ENCODE results near the gene GPX2.
A peak's percentile ranks its signal among the peaks of the same experiment; 100 is the strongest.

GPX2 gene

DNA sequence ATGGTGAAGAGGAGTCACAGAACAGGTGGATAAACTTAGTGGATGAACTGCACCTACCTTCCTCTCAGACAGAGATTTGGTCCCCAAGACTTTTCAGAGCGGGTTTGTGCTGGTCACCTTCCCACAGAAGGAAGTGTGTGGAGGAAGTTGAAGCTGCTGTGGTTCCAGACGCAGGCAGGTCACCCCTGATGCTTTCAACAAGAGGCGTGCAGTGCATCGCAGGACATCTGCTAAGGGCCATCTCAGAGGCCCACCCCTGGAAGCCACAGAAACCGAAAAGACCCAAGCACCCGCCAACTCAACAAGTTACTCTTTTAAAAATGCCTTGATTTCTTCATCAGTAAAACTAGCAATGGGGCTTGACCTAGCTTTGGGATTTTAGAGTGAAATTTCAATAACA, 1.0 kb upstream of the GPX2 start:
- DNase-seq (ENCODE audit: insufficient read length, low spot score) (no peak), FAIRE-seq (peak; percentile 89)

DNA sequence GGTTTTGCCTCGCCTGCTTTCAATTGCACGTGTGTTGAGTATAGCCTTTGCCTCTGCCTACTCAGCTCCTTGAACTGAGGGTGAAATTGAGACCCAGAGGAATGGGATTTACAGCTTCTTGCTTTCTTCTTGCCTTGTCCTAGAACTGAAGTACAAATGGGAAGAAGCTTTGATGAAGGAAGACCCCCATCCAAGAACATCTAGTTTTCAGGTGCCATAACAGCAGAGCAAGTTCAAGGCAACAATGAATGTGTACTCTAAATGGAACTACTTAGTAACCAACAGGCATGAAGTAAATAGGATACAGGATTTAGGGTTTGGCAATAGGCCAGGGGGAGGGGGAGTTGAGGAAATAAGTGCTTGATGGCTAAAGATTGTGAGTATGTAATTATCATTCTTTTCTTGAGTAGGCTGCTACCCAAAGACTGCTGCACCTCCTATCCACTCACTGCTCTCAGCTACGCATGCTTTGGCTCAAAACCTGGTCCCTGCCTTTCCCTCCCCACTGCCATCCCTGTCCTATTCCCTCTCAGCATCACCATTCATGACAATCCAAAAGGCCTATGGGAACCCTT, 2.1 kb downstream of the GPX2 start:
- DNase-seq (ENCODE audit: insufficient read length, low spot score) = no peak
- FAIRE-seq = no peak

DNA sequence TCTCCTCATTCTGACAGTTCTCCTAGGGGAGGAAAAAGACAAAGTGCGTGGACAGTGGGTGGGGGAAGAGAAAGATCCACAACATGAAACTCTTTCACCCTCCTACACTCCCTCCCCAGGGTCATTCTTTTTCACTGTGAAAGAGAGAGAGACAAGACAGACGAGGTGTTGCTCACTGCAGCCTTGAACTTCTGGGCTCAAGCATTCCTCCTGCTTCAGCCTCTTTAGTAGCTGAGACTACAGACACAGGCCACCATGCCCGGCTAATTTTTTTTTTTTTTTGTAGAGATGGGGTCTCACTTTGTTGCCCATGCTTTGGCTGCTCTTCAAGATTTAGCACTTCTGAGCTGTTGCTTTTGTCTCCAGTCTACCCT, 2.7 kb downstream of the GPX2 start:
- no peak for FAIRE-seq

DNA sequence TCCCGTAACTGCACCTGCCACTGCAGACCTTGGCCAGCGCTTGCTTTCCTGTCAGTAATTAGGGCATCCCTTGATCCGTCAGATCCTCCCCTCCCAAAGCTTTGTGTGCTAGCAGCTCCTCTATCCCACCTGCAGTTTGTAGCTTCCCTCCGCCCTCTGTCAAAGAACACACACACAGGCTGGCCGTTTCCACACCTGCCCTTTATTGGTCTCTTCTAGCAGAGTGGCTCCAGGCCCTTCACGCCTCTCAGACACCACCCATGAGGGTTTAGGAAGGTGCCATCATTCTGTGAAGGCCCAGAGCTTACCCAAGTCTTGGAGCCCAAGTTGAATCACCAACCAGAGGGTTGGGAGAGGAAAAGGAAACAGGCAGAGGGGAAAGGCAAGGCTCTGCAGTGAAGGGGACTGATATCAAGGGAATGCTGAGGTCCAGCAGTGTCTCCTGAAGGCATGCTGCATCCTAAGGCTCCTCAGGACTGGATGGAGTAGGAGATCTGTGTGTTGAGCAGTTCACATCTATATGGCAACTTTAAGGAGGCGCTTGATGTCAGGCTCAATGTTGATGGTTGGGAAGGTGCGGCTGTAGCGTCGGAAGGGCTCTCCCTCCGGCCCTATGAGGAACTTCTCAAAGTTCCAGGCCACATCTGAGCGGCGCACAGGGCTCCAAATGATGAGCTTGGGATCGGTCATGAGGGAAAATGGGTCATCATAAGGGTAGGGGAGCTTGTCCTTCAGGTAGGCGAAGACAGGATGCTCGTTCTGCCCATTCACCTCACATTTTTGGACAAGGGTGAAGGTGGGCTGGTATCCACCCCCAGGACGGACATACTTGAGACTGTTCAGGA, 3.4 kb downstream of the GPX2 start:
- DNase-seq (ENCODE audit: insufficient read length, low spot score) (no peak), FAIRE-seq (peak; percentile 95)

More for the DNA sequence above, 2.7 kb downstream of the GPX2 start:
- no peak for DNase-seq (ENCODE audit: insufficient read length, low spot score)

DNA sequence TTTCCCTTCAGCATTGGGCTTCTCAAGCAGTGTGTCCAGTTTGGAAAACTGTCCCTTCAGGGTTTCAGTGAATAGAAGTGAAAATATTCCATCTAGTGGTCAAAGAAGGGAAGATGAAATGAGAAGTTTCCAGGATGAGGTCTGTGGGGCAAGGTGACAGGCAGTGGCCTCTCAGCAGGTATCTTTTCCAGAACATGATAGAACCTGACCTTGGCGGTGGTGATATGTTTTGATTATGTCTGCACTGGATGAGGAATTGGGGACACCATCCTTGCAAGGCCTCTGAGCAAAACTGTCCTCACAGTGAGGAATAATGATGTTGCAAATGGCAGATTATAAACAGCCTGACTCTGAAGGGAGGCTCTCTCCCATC, 4.7 kb downstream of the GPX2 start:
- peak; percentile 95 for FAIRE-seq
- DNase-seq (ENCODE audit: insufficient read length, low spot score) = peak; percentile 73

DNA sequence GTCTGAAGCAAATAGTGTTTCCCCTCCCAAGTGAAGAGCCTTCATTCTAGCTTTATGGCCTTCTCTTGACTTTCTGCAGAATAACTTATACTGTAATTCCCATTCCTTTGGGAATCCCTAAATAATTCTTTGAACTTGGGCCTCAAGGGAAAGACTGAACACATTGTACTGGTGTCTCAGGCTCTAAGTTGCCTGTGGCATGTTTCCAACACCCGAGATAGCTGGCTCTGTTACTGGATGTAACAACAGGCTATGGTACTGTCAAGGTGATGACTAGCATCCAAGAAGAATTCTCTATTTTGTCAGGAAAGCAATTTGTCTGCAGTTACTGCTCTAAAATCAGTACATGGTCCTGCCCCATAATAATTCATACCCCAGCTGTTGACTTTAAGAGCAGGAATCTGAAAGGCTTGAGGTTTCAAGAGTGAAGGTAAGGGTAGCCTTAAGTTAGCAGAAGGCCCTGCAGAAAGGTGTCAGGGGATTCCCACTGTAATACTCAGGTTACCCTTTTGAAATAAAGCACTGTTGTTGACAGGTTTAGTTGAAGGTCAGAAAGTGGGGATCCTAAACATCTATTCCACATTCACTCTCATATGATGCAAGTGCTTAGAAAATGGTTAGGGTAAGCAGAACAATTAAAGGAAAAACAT, 5.2 kb downstream of the GPX2 start:
- no peak for DNase-seq (ENCODE audit: insufficient read length, low spot score)
- FAIRE-seq = no peak

DNA sequence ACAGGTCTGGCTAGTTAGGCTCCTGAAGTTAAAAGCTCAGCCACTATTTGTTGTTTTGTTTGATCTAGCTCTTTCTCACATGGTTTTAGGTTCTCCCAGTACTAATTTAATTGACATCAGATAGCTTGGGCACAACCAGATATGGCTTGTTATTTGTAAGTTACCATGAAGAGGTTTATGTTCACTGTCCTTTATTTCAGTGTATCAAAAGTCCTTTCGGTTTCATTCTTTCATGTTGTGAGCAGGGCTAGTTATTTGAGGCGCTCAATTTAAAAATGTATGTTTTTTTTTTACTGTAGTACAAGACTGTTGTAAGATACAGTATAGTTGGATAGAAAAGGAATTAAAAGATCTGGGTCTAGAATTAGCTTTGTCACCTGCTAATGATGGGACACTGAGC, 7.0 kb downstream of the GPX2 start:
- FAIRE-seq (peak; percentile 75), DNase-seq (ENCODE audit: insufficient read length, low spot score) (no peak)

DNA sequence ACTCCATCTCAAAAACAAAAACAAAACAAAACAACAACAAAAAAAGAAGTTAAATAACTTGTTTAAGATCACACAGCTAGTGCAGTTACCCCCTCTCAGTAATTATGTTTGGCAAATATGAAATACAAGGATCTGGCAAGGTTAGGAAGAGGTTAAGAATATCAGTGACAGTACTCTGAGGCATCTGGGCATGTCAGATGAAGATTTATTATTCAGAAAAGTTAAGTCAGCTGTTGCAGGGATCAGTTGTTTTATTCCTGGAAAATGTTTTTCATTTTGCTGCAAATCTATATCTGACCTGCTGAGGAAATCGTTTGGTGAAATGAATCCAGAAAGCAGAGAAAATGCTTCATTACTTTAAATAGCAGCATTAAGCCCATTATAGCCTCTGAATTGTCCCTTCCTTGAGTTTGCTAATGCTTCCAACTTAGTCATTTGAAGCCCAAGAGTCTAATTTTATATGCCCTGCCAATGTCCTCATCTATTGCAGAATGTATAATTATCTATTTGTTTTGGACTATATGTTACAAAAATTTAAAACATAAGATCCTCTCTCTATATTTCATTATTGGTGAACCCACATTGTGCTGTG, 8.1 kb downstream of the GPX2 start:
- FAIRE-seq (peak; percentile 84), DNase-seq (ENCODE audit: insufficient read length, low spot score) (no peak)

DNA sequence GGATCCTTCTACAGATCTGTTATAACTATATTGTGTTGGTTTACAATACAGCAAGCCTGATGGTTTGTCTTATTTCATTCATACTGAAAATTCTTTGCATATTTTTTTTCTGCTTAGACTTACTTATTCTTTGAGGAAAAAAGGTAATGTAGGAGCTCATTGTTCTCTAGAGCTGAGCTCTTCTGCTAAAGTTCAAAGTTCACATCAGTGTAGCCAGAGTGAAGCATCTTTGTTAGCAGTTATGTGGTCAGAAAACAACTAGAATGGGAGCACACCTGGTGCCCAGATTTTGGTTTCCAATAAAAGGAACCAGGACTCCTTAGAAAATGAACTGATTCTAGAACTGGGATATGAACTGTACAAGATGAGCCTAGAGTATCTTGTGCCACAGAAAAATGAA, 10.3 kb downstream of the GPX2 start:
- DNase-seq (ENCODE audit: insufficient read length, low spot score) (no peak), FAIRE-seq (peak; percentile 95)

DNA sequence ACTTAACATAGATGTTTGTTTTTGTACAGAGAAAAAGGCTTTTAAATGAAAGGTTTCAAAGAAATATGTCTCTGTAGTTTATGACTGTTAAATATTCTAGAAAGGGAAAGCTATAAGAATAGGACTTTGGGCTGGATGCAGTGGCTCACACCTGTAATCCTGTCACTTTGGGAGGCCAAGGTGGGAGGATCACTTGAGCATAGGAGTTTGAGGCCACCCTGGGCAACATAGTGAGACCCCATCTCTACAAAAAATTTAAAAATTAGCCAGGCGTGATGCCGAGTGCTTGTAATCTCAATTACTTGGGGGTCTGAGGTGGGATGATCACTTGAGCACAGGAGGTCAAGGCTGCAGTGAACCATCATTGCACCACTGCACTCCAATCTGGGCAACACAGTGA, 11.4 kb downstream of the GPX2 start:
- FAIRE-seq = peak; percentile 86
- DNase-seq (ENCODE audit: insufficient read length, low spot score) = no peak

DNA sequence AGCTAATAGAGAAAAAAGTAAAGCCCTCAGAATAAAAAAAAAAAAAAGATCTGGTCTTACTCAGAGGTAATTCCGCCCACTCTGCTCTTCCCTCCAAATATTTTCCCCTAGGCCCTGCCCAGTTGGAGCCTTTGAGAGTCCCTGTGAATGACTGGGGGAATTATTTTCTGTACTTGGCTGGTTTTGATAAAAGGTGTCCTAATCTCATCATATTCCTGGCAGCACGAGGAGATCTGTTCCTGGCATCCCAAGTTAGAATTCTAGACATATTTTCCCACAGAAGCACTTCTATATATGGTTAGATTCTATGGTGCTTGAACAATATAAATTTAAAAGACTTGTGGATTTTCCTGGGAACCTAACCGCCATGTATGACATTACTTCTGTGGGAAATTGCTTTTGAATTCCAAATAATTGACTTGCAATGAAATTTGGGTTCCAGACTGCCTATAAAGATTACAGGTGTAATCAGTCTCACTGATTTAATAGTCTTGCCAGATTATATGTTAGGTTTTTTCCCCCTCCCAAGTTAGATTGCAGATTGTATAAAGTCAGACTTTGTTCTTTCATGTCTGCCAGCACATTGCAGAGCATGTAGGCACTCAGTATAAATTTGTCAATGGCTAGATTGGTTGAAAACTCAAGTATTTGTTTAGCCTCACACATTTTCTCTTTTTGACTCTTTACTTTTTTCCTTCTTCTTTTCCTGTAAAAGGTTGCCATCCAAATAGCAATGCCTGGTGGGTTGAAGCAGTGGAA, 12.3 kb downstream of the GPX2 start:
- no peak for DNase-seq (ENCODE audit: insufficient read length, low spot score)
- peak; percentile 90 for FAIRE-seq

DNA sequence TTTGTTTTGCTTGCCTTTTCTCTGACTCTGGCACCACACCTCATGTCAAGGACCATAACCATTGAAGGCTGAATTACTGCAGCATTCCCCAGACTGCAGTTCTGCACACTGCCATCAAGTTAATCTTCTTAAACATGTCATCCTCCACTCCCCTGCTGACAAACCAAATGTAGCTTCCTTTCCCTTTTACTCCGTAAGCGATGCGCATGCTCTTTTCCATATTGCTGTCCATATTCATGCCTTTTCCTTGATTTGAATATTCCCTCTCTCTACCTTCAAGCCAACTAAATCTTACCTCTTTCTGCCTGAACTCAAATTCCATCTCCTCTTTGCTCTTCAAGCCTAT, 13.6 kb downstream of the GPX2 start:
- FAIRE-seq (peak; percentile 97), DNase-seq (ENCODE audit: insufficient read length, low spot score) (no peak)

DNA sequence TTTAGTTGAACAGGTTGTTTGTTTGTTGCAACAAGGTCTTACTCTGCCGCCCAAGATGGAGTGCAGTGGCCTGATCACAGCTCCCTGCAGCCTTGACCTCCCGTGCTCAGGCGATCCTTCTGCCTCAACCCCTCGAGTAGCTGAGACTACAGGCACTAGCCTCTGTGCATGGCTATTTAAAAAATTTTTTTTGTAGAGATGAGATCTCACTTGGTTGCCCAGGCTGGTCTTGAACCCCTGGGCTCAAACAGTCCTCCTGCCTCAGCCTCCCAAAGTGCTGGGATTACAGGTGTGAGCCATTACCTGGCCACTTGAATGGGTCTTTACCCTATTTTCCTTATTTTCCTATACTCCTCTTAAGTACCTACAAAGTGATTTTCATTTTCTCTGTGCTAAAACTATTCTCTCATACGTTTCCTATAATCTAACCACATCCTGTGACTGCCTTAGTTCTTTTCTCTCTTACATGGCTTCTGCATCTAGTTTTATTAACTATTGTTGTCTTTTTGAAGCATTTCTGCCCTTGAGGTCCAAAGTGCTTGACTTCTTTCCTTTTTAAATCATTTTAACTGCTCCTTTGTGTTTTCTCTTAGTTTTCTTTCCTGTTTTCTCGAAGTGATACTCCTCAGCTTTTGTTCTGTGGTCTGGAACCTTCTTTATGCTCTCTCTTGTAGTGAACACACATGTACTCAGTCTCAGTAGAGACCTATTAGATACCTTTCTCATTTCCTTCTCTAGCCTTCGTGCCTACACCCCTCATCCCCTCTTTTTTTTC, 14.1 kb downstream of the GPX2 start:
- no peak for DNase-seq (ENCODE audit: insufficient read length, low spot score)
- no peak for FAIRE-seq

DNA sequence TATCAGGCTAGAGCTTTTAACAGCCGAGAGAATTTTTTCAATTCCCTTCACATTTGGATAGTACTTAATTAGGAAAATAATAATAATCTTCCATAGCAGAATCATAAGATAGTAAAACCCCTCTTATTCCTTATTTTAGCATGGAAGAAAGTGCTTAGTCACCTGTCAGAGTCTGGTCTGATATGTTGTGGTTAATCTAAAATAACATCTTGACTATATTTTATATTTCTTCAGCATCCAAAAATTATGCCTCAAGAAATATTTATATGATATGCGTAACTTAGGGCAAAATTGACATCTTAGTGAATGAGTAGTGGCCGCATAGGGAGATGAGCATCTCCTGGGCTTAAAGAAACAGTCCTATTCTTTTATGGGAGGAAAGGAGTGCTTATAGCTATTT, 15.5 kb downstream of the GPX2 start:
- peak; percentile 51 for FAIRE-seq
- no peak for DNase-seq (ENCODE audit: insufficient read length, low spot score)

DNA sequence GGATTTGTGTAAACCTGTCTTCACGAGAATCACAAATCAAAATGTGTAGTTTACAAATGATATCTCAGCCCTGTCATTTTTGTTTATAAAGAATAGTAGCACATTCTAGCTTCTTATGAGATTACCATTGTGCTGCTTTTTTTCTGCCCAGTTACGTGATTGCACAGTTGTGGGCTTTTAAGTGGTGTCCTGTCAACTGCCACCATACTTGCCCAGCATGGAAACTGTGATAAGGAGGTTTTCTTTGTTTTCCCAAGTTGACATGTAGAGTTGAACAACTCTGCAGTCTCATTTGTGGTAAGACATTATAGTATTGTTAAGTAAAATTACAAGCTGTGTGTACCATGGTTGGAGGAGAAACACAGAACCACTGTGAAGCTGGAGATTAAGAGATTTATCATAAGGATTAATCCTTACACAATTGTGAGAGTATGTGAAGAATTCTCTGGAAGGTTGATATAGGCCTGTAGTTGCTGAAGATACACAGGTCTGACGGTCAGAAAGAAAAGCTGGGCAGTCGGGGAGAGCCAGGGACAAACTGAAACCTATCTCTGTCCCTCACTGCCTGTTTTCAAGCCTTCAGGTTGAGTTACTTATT, 16.0 kb downstream of the GPX2 start:
- FAIRE-seq = peak; percentile 94
- DNase-seq (ENCODE audit: insufficient read length, low spot score) = no peak

DNA sequence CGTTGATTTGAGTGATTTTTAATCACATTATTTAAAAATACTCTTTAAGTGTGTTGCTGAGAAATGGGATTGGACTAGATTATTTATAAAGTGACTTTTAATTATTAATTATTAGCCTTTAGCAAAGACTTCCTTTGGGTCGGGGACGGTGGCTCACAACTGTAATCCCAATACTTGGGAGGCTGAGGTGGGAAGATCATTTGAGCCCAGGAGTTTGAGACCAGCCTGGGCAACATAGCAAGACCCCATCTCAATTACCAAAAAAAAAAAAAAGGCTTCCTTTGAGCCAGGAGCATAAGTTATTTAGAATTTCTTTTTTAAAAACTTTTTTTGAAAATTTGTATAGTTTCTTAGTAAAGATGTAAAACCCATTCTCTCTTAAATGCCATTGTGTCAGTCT, 19.5 kb downstream of the GPX2 start:
- no peak for DNase-seq (ENCODE audit: insufficient read length, low spot score)
- FAIRE-seq = no peak

DNA sequence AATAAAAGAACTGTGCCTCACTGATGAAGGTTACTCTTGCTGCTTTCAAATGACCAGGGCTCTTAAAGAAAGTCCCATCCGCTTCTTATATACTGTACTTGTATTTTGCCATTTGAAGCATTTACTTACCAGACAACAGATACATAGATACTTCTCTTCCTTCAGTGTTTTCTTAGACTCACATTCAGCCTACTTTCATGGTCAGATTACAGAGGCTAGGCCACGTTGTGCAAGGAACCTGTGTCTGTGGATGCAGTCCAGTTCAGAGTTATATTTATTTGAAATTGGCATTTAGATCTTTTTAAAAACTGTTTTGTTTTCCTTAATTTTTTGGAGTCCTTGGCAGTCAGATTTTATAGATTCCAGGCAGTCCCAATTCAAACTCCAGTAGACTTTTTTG, 22.1 kb downstream of the GPX2 start:
- peak; percentile 91 for FAIRE-seq

DNA sequence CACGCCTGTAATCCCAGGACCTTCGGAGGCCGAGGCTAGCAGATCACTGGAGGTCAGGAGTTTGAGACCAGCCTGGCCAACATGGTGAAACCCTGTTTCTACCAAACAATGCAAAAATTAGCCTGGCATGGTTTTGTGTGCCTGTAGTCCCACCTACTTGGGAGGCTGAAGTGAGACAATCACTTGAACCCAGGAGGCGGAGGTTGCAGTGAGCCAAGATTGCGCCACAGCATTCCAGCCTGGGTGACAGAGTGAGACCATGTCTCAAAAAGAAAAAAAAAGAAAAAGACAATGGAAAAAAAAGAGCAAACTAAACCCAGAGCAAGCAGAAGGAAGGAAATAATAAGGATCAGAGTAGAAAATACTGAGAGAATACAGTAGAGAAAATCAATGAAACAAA, 22.9 kb downstream of the GPX2 start:
- DNase-seq (ENCODE audit: insufficient read length, low spot score) (no peak), FAIRE-seq (peak; percentile 92)

More for the DNA sequence above, 22.1 kb downstream of the GPX2 start:
- DNase-seq (ENCODE audit: insufficient read length, low spot score) = no peak

DNA sequence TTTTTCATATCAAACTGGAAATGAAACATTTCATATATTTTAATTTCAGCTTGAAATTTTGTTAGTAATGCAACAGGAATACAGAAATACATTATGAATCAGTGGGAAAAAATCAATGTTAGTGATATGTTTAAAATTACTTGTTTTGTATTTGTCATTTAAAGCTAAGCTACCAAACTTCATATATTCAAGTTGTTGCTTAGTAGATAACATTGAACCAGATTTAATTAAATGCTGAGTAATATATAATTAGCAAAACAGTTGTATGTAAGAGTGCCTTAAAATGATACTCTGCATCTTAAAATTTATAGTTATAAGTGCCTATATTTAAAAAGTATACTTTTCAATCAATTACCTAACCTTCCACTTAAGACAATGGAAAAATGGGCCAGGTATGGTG, 23.3 kb downstream of the GPX2 start:
- DNase-seq (ENCODE audit: insufficient read length, low spot score) (no peak), FAIRE-seq (no peak)

DNA sequence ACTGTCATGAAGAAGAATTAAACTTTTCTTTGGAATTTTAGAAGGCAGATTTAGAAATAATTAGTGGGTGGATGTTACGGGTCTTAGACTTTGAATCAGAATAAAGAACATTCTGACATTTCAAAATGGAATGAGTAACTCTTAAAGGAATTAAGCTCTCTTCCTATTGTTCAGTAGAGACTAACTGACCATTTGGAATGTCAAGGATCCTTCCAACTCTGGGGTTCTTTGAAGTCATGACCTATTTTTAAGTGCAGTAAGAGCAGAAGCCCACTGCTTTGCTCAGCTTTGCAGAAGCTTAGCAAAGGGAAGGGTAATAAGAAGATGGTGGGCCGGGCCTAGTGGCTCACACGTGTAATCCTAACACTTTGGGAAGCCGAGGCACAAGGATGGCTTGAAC, 24.3 kb downstream of the GPX2 start:
- DNase-seq (ENCODE audit: insufficient read length, low spot score) (no peak), FAIRE-seq (peak; percentile 69)
